Hepatocyte (in vitro differentiated cells): ENCODE measurements around the gene NR1H4.

ENCODE experiments used
- CTCF ChIP-seq: fragments of 200-600 bp; sonication (generic); IDR thresholded peaks from 2 replicates; pipeline ENCODE4 v1.5.1; 2016; ENCODE audit warnings: antibody characterized with exemption, mild to moderate bottlenecking; ENCODE audit not compliant: poor library complexity
- EZH2 ChIP-seq: fragments of 200-600 bp; sonication (generic); IDR thresholded peaks from 2 replicates; pipeline ENCODE4 v1.6.1; 2016; ENCODE audit warnings: antibody characterized with exemption, mild to moderate bottlenecking, borderline replicate concordance

- TF ChIP-seq CTCF = no peak
- TF ChIP-seq EZH2 = no peak
Measured at GRCh38 chr12:100564090-100564489, 90.4 kb downstream of the NR1H4 start.
